ENCODE measurements around the gene SPTLC2. TPM values are rescaled to one million over a fixed set of nuclear protein-coding genes. Genes with fewer than 3 reads are reported as not detected.

The SPTLC2 gene
- total RNA-seq, 1 experiment from 2014 or later = 32.6 TPM

- no CpG with 5 or more reads among the region's 2 CpGs for WGBS (ENCODE audit: extremely low coverage, insufficient read length, low lambda C conversion rate)
- no peak overlapping the region for H2AFZ ChIP-seq (ENCODE audit: low read length)
- no peaks in the 10 kb centered on the region for H4K20me1 ChIP-seq (ENCODE audit: control insufficient read depth, insufficient read depth, insufficient read length)
- no peak overlapping the region for H3K4me3 Mint-ChIP-seq
- no peaks in the 10 kb centered on the region for H3K27me3 ChIP-seq (ENCODE audit: insufficient read depth, low read length)
- no peaks in the 10 kb centered on the region; the same call in 1 of the 2 replicates for H3K27me3 Mint-ChIP-seq (ENCODE audit: low read depth)
- H3K9ac ChIP-seq (ENCODE audit: extremely low read depth, insufficient read length, low read length) = no peak overlapping the region
- no peak overlapping the region for H3K4ac ChIP-seq (ENCODE audit: low read depth, low read length)
- no peaks in the 10 kb centered on the region for H3K36me3 Mint-ChIP-seq (ENCODE audit: insufficient read depth in 1 of 3, low read depth in 3 of 3)
- no peak overlapping the region for H4K8ac ChIP-seq (replicated peaks; ENCODE audit: insufficient read length, low read depth, low read length)
- no peaks in the 10 kb centered on the region for H3K79me2 ChIP-seq (ENCODE audit: insufficient read depth, low read length)
- H3K23ac ChIP-seq (ENCODE audit: insufficient read length, low read depth, low read length) = no peak overlapping the region
- no peak overlapping the region for H3K27ac Mint-ChIP-seq
- no peaks in the 10 kb centered on the region for H3K4me1 ChIP-seq (ENCODE audit: insufficient read depth, low read length)
- H3K4me2 ChIP-seq (ENCODE audit: insufficient read depth, insufficient read length, low read length) = no peak overlapping the region
- H3K56ac ChIP-seq (ENCODE audit: insufficient read length, low read depth, low read length) = no peak overlapping the region
- H3K14ac ChIP-seq (ENCODE audit: insufficient read depth, low read length) = no peak overlapping the region
- no peak overlapping the region for H2AK5ac ChIP-seq (ENCODE audit: insufficient read length, low read length)
- no peak overlapping the region for H2BK120ac ChIP-seq (ENCODE audit: low read depth, low read length, poor library complexity, severe bottlenecking)
- H2BK15ac ChIP-seq (ENCODE audit: low read depth, low read length) = no peak overlapping the region
- no peak overlapping the region for H2BK5ac ChIP-seq (ENCODE audit: insufficient read length, low read length)
- no peaks in the 10 kb centered on the region for H3K9me3 Mint-ChIP-seq
- no peak overlapping the region for H4K5ac ChIP-seq (ENCODE audit: insufficient read length, low read depth, low read length)
- H4K91ac ChIP-seq (ENCODE audit: insufficient read length, low read depth, low read length) = no peak overlapping the region
- H3K9me3 ChIP-seq (ENCODE audit: control insufficient read depth, low read depth, low read length) = no peaks in the 10 kb centered on the region
- H2BK20ac ChIP-seq (ENCODE audit: low read depth, low read length, poor library complexity, severe bottlenecking) = no peak overlapping the region
- H3K23me2 ChIP-seq (ENCODE audit: insufficient read length, low read depth, low read length, poor library complexity, severe bottlenecking) = no peaks in the 10 kb centered on the region
- no peak overlapping the region for H2BK12ac ChIP-seq (ENCODE audit: insufficient read length, low read depth, low read length)
- TF ChIP-seq CTCF (conservative IDR thresholded peaks at IDR 0.05) = no peak
- H3K27ac ChIP-seq (ENCODE audit: insufficient read length, low read depth, low read length) = no peak overlapping the region
- no peak for DNase-seq
- H3K18ac ChIP-seq (ENCODE audit: insufficient read length, low read depth, low read length) = no peak overlapping the region
- peaks cover 23% of the 10 kb centered on the region in 2 experiments for H3K4me1 Mint-ChIP-seq
- H3K79me1 ChIP-seq (ENCODE audit: insufficient read depth, low read depth, low read length, poor library complexity, severe bottlenecking) = no peaks in the 10 kb centered on the region
- H3T11ph ChIP-seq (ENCODE audit: low read length) = no peak overlapping the region
These were observed 43.4 kb upstream of the SPTLC2 start for GRCh38 chr14:77659831-77660230.
